ENCODE results near the gene TUBB2A. TPM values are rescaled to one million over a fixed set of nuclear protein-coding genes. Genes with fewer than 3 reads are reported as not detected.

Gene TUBB2A
- 10 to 100 TPM in 3 of 7 donors, 1 to 10 TPM in 4; 4.3 to 13.7 (median 6.7) TPM for total RNA-seq
- polyA plus RNA-seq = 1 to 10 TPM; 4.8 to 9.1 (median 7.5) TPM
- long read RNA-seq, donor 1, transcript TUBB2A-201 (4 exons, 1,595 nt) = major isoform, 39 of 39 reads
- long read RNA-seq, donor 1, partial matches to known transcripts = 0 of 39 reads
- long read RNA-seq, donor 1, other reads (novel, unspliced or antisense) = 0 of 39 reads
- long read RNA-seq, donor 2, transcript TUBB2A-201 (4 exons, 1,595 nt) = major isoform, 11 of 11 reads
- long read RNA-seq, donor 2, partial matches to known transcripts = 0 of 11 reads
- long read RNA-seq, donor 2, other reads (novel, unspliced or antisense) = 0 of 11 reads

GRCh38 chr6:3157131-3157933 is at the start of gene TUBB2A:
TUBB2A (minus strand) TSS chr6:3157544; CDS start chr6:3157463, 81 bp downstream.
- Histone ChIP-seq H3K27me3 (replicated peaks in 1 of 7) (peaks cover 0 to 36% (median 0%) of the 10 kb centered on the region in 7 donors), H3K4me3 (peak within 1 kb of the TSS; percentile 51 to 93 (median 70)), H3K9me3 (no peaks in the 10 kb centered on the region), H3K4me1 (peaks cover 2 to 50% (median 21%) of the 10 kb centered on the region in 6 donors), H3K36me3 (peaks cover 0 to 16% (median 0%) of the 10 kb centered on the region in 6 donors), H3K27ac (peak within 1 kb of the TSS; percentile 80 to 94 (median 86))
- WGBS, 5 donors = 1 to 2% (median 1%) methylated on average over 42 to 95 of the region's 95 CpGs
- intact Hi-C loops (cut with DNase I; ENCODE audit: low total_unique reads) = no loop called here
- TF ChIP-seq POLR2AphosphoS5 (IDR thresholded peaks at IDR 0.05) (peak; percentile 91 to 96 (median 93)), CTCF (IDR thresholded peaks at IDR 0.05 in 8 of 11, conservative IDR thresholded peaks at IDR 0.05 in 3 of 11) (peak in 8 of 11 experiments; percentile 42 to 76 (median 66)), POLR2A (IDR thresholded peaks at IDR 0.05) (peak in 2 of 3 donors; percentile 32 to 94)
- DNase-seq = peak; percentile 95

- H3K27ac ChIP-seq = no peak overlapping the region
- TF ChIP-seq CTCF (IDR thresholded peaks at IDR 0.05 in 8 of 11, conservative IDR thresholded peaks at IDR 0.05 in 3 of 11) (no peak), POLR2A (IDR thresholded peaks at IDR 0.05) (no peak), POLR2AphosphoS5 (IDR thresholded peaks at IDR 0.05) (no peak)
- intact Hi-C loops (cut with DNase I; ENCODE audit: low total_unique reads) = no loop called here
- no peaks in the 10 kb centered on the region for H3K4me1 ChIP-seq
- no peak overlapping the region for H3K4me3 ChIP-seq
- H3K9me3 ChIP-seq = peaks cover 0 to 16% (median 0%) of the 10 kb centered on the region in 8 donors
- H3K27me3 ChIP-seq (replicated peaks in 1 of 7) = peaks cover 0 to 21% (median 0%) of the 10 kb centered on the region in 7 donors
- 90 to 96% (median 91%) methylated on average over 7 of the region's 7 CpGs for WGBS, 5 donors
- H3K36me3 ChIP-seq = no peaks in the 10 kb centered on the region
- DNase-seq = no peak
Measured at GRCh38 chr6:3206339-3207015, 49.1 kb upstream of the TUBB2A start.

- peaks cover 0 to 16% (median 0%) of the 10 kb centered on the region in 8 donors for H3K9me3 ChIP-seq
- no peak overlapping the region for H3K4me3 ChIP-seq
- H3K27me3 ChIP-seq (replicated peaks in 1 of 7) = peaks cover 0 to 17% (median 0%) of the 10 kb centered on the region in 7 donors
- no peak for TF ChIP-seq POLR2AphosphoS5 (IDR thresholded peaks at IDR 0.05)
- TF ChIP-seq POLR2A (IDR thresholded peaks at IDR 0.05) = no peak
- no peaks in the 10 kb centered on the region for H3K4me1 ChIP-seq
- 70 to 85% (median 75%) methylated on average over 4 of the region's 4 CpGs for WGBS, 5 donors
- DNase-seq = no peak
- no peak overlapping the region for H3K27ac ChIP-seq
- H3K36me3 ChIP-seq = no peaks in the 10 kb centered on the region
- intact Hi-C loops (cut with DNase I; ENCODE audit: low total_unique reads) = no loop called here
Measured at GRCh38 chr6:3205913-3206312, 48.6 kb upstream of the TUBB2A start.

DNA sequence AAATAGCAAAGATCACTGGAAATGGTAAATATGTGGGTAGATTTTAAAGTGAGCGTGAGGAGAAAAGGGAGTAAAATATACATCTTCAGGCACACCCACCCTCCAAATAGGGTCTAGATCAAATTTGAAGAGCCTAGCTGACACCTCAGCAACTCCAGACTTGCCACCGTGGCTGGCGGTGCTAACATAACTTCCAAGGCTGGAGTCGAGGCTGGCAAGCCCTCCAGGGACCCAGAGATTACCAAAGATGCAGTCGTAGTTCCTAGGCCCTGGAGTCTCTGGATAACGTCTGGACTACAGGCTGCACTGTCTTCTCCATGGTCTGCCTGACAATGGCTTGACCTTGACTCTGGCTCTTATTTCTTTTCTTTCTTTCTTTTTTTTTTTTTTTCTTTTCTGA is 47.6 kb upstream of the TUBB2A start:
- no peak for DNase-seq
- Histone ChIP-seq H3K4me1 (no peaks in the 10 kb centered on the region), H3K36me3 (no peaks in the 10 kb centered on the region), H3K9me3 (peaks cover 0 to 16% (median 0%) of the 10 kb centered on the region in 8 donors), H3K27ac (no peak overlapping the region), H3K4me3 (no peak overlapping the region), H3K27me3 (replicated peaks in 1 of 7) (peaks cover 0 to 17% (median 0%) of the 10 kb centered on the region in 7 donors)
- 84 to 89% (median 88%) methylated on average over 6 of the region's 6 CpGs for WGBS, 5 donors
- TF ChIP-seq POLR2AphosphoS5 (IDR thresholded peaks at IDR 0.05) = no peak
- TF ChIP-seq CTCF (IDR thresholded peaks at IDR 0.05 in 8 of 11, conservative IDR thresholded peaks at IDR 0.05 in 3 of 11) = no peak
- no peak for TF ChIP-seq POLR2A (IDR thresholded peaks at IDR 0.05)
- intact Hi-C loops (cut with DNase I; ENCODE audit: low total_unique reads) = no loop called here
